Panc1 (cell line): ENCODE results near the gene SEC16A. TPM values are rescaled to one million over a fixed set of nuclear protein-coding genes. Genes with fewer than 3 reads are reported as not detected.

ENCODE experiments used
- ATAC-seq: fragments of 200-7000 bp; cut with Tn5 transposase; 2 replicates; pipeline ENCODE4 v1.9.1; 2020; ENCODE audit warnings: mild to moderate bottlenecking, moderate library complexity
- BruUV-seq: library from RNA; stranded (reverse); fragments of 400-500 nt; replicated peaks from 2 replicates; lab custom pipeline; 2021; lab: Mats Ljungman, UMichigan
- CTCF ChIA-PET: fragments of 300-600 bp; sonication (Branson Sonifier 250); formaldehyde crosslinking; loops from one replicate; lab custom pipeline; 2022; ENCODE audit warnings: antibody characterized with exemption; lab: Charles Lee
- POLR2A ChIA-PET: fragments of 300-600 bp; sonication (Branson Sonifier 250); formaldehyde crosslinking; loops from one replicate; lab custom pipeline; 2022; ENCODE audit warnings: antibody characterized with exemption; lab: Charles Lee
- DNase-seq: peaks from one replicate; pipeline ENCODE4 v3.0.0-alpha.2; 2010; ENCODE audit warnings: low read depth, low spot score
- H3K27ac ChIP-seq: 2 replicates; pipeline ENCODE4 v1.5.1; 2011; ENCODE audit warnings: mild to moderate bottlenecking, low read length, inconsistent platforms
- H3K27me3 ChIP-seq: fragments of 200-500 bp; sonication (Bioruptor generic); 2 replicates; pipeline ENCODE4 v1.6.0; 2014; ENCODE audit warnings: low read length, inconsistent platforms; ENCODE audit not compliant: control insufficient read depth, insufficient read depth
- H3K36me3 ChIP-seq: fragments of 200-500 bp; sonication (Bioruptor generic); 2 replicates; pipeline ENCODE4 v1.5.1; 2014; ENCODE audit warnings: inconsistent platforms, mild to moderate bottlenecking, low read length, moderate library complexity; ENCODE audit not compliant: control insufficient read depth, insufficient read depth
- H3K4me1 ChIP-seq: 2 replicates; pipeline ENCODE4 v1.5.1; 2011; ENCODE audit warnings: inconsistent platforms, mild to moderate bottlenecking, low read length, moderate library complexity; ENCODE audit not compliant: control insufficient read depth, insufficient read depth
- H3K4me3 ChIP-seq, 2 experiments: 2 replicates each; pipeline ENCODE4 v1.5.1; 2011 to 2012; ENCODE audit warnings: low read depth in 2 of 2, low read length in 2 of 2, mild to moderate bottlenecking in 2 of 2, inconsistent platforms in 1 of 2, moderate library complexity in 1 of 2
- H3K9me3 ChIP-seq: fragments of 200-500 bp; sonication (Bioruptor generic); 2 replicates; pipeline ENCODE4 v1.5.1; 2014; ENCODE audit warnings: low read depth, mild to moderate bottlenecking, inconsistent platforms, low read length, moderate library complexity; ENCODE audit not compliant: control insufficient read depth, insufficient read depth
- CTCF ChIP-seq: fragments of 450-650 bp; IDR thresholded peaks from 2 replicates; pipeline ENCODE4 v1.5.1; 2017; ENCODE audit warnings: mild to moderate bottlenecking
- POLR2AphosphoS5 ChIP-seq: IDR thresholded peaks from 2 replicates; pipeline ENCODE4 v1.6.1; 2012; ENCODE audit warnings: mild to moderate bottlenecking, low read depth, low read length, moderate library complexity
- REST ChIP-seq, 2 experiments: IDR thresholded peaks; 2 replicates each; pipeline ENCODE4 v1.6.1; 2011 to 2012; ENCODE audit warnings: low read depth in 2 of 2, control low read depth in 1 of 2, low read length in 1 of 2, mild to moderate bottlenecking in 1 of 2, moderate library complexity in 1 of 2; ENCODE audit not compliant: insufficient read depth in 1 of 2
- TCF7L2 ChIP-seq: IDR thresholded peaks from 2 replicates; pipeline ENCODE4 v1.6.1; 2011; ENCODE audit warnings: mild to moderate bottlenecking, low read depth, low read length, inconsistent platforms
- in situ Hi-C: cut with HindIII; loops from 2 replicates; pipeline ENCODE4 v1.10.0; 2016; ENCODE audit warnings: low sequenced_read_pairs, low pct_unique_long_range_greater_than_20kb
- intact Hi-C: fragments of 100-400 bp; cut with micrococcal nuclease; formaldehyde crosslinking; loops from one replicate; pipeline ENCODE4 v1.10.0; 2022; ENCODE audit not compliant: unreplicated experiment
- total RNA-seq: library from RNA; stranded (reverse); gene quantifications from one replicate; pipeline ENCODE4 v1.2.1, GENCODE V29; 2021; ENCODE audit not compliant: unreplicated experiment

SEC16A gene
- total RNA-seq, 1 experiment from 2014 or later = 76.5 TPM

DNA sequence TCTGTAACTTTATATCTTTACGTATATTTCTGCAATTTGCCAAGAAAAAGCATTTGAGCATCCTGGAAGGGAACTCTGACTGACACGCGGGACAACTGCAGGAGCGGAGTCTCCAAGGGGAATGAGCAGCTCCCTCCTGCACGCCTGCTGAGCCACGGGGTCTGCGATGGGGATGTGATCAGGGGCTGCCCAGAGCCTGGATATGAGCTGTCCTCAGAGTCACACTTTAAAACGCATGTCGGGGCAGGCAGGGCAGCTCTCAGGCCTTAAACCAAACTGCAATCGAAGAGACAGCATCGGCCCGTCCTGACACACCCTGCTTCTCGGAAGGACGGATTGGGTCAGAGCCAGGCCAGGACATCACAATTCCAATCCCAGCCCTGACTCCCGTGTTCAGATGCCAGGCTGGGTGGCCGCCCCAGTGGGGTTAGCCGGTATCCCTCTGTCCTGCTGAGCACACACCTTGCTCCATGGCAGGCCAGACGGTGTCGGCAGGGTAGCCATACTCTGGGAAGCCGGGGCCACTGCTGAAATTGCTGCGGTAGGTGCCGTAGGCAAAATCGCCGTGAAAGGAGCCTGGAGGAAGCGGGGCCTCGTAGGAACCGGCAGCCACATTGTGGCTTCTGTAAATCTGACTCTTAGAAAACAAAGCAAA, 17.2 kb downstream of the SEC16A start:
- Histone ChIP-seq H3K9me3 (no peaks in the 10 kb centered on the region), H3K27ac (no peak overlapping the region), H3K36me3 (peaks cover 16% of the 10 kb centered on the region), H3K27me3 (no peaks in the 10 kb centered on the region), H3K4me1 (no peaks in the 10 kb centered on the region), H3K4me3 (no peak overlapping the region)
- no peak for TF ChIP-seq CTCF
- no peak for TF ChIP-seq REST (IDR thresholded peaks at IDR 0.05; ENCODE audit: insufficient read depth in 1 of 2, low read depth in 2 of 2, low read length in 1 of 2)
- TF ChIP-seq POLR2AphosphoS5 = no peak
- DNase-seq (no peak), ATAC-seq (no peak)
- intact Hi-C loops = no loop called here
- BruUV-seq = no TSS peak
- in situ Hi-C loops = no loop called here
- CTCF ChIA-PET = no interaction called here
- POLR2A ChIA-PET = no interaction called here

GRCh38 chr9:136464241-136464640, 18.6 kb downstream of the SEC16A start:
- intact Hi-C loops = no loop called here
- DNase-seq = no peak
- no peak overlapping the region for H3K4me3 ChIP-seq
- TF ChIP-seq POLR2AphosphoS5 = no peak
- TF ChIP-seq TCF7L2 = no peak
- no peak for TF ChIP-seq CTCF
- no peak for TF ChIP-seq REST (IDR thresholded peaks at IDR 0.05; ENCODE audit: insufficient read depth in 1 of 2, low read depth in 2 of 2, low read length in 1 of 2)
- no peak for ATAC-seq
- CTCF ChIA-PET = no interaction called here
- no peaks in the 10 kb centered on the region for H3K4me1 ChIP-seq
- no peaks in the 10 kb centered on the region for H3K9me3 ChIP-seq
- H3K27ac ChIP-seq = no peak overlapping the region
- POLR2A ChIA-PET = no interaction called here
- BruUV-seq = no TSS peak
- peaks cover 17% of the 10 kb centered on the region for H3K36me3 ChIP-seq
- in situ Hi-C loops = no loop called here
- no peaks in the 10 kb centered on the region for H3K27me3 ChIP-seq
